MM.1S (cell line): ENCODE results near the gene OLFML2B.

Source experiments
- CTCF ChIP-seq: fragments of 300-600 bp; sonication (generic); IDR thresholded peaks from 2 replicates; pipeline ENCODE4 v1.5.1; 2016; ENCODE audit warnings: antibody characterized with exemption, low read length, mixed read lengths
- EZH2 ChIP-seq: fragments of 300-600 bp; sonication (generic); optimal IDR thresholded peaks from 2 replicates; pipeline ENCODE3; 2017; ENCODE audit warnings: low read depth, mild to moderate bottlenecking, antibody characterized with exemption, low read length, mixed read lengths

- no peak for TF ChIP-seq CTCF
- no peak for TF ChIP-seq EZH2
These were observed 4.2 kb downstream of the OLFML2B start for GRCh38 chr1:162019446-162019845.
